OCI-LY1 (cell line): ENCODE measurements around the gene HTN3.

ENCODE experiments used
- CTCF ChIP-seq: fragments of 200-600 bp; sonication (generic), shearing (Covaris generic); IDR thresholded peaks from 2 replicates; pipeline ENCODE4 v1.5.1; 2017; ENCODE audit warnings: mild to moderate bottlenecking, antibody characterized with exemption, low read length, moderate library complexity, mixed read lengths
- EZH2 ChIP-seq: fragments of 200-600 bp; sonication (generic), shearing (Covaris generic); IDR thresholded peaks from 2 replicates; pipeline ENCODE4 v1.8.0; 2017; ENCODE audit warnings: borderline replicate concordance, mixed run types, mild to moderate bottlenecking, antibody characterized with exemption, low read length, moderate library complexity, mixed read lengths

GRCh38 chr4:70023218-70023617 is 5.0 kb upstream of the HTN3 start:
- no peak for TF ChIP-seq CTCF
- no peak for TF ChIP-seq EZH2
